Measurements from ENCODE around the gene C1GALT1. TPM values are rescaled to one million over a fixed set of nuclear protein-coding genes. Genes with fewer than 3 reads are reported as not detected.

Gene C1GALT1
- total RNA-seq, 4 donors from 2014 or later = 26.8 to 45.9 (median 29.4) TPM

GRCh38 chr7:7216279-7216678 is 33.9 kb downstream of the C1GALT1 start:
- TF ChIP-seq CTCF (IDR thresholded peaks at IDR 0.05) (no peak), POLR2A (IDR thresholded peaks at IDR 0.05) (no peak)
- no peak overlapping the region for H3K4me3 ChIP-seq (ENCODE audit: low read depth, poor library complexity, severe bottlenecking)
- WGBS, 2 donors = 88 to 95% methylated on average over 6 of the region's 6 CpGs
- intact Hi-C loops (cut with DNase I; ENCODE audit: low total_unique reads) = no loop called here
- no peak for DNase-seq (ENCODE audit: low spot score in 2 of 2)

GRCh38 chr7:7219216-7219615 is 36.9 kb downstream of the C1GALT1 start:
- no peak for DNase-seq (ENCODE audit: low spot score in 2 of 2)
- TF ChIP-seq POLR2A (IDR thresholded peaks at IDR 0.05) (no peak), CTCF (IDR thresholded peaks at IDR 0.05) (no peak)
- intact Hi-C loops (cut with DNase I; ENCODE audit: low total_unique reads) = no loop called here

GRCh38 chr7:7220821-7221220 is 38.5 kb downstream of the C1GALT1 start:
- intact Hi-C loops (cut with DNase I; ENCODE audit: low total_unique reads) = no loop called here
- TF ChIP-seq POLR2A (IDR thresholded peaks at IDR 0.05) (no peak), CTCF (IDR thresholded peaks at IDR 0.05) (no peak)
- WGBS, 2 donors = 68 to 87% methylated on average over 3 of the region's 3 CpGs
- no peak overlapping the region for H3K4me3 ChIP-seq (ENCODE audit: low read depth, poor library complexity, severe bottlenecking)
- no peak for DNase-seq (ENCODE audit: low spot score in 2 of 2)

More at GRCh38 chr7:7219216-7219615, 36.9 kb downstream of the C1GALT1 start:
- no peak overlapping the region for H3K4me3 ChIP-seq (ENCODE audit: low read depth, poor library complexity, severe bottlenecking)

GRCh38 chr7:7221599-7222038 is 39.3 kb downstream of the C1GALT1 start:
- no peak overlapping the region for H3K4me3 ChIP-seq (ENCODE audit: low read depth, poor library complexity, severe bottlenecking)
- intact Hi-C loops (cut with DNase I; ENCODE audit: low total_unique reads) = no loop called here
- no peak for TF ChIP-seq CTCF (IDR thresholded peaks at IDR 0.05)
- no peak for TF ChIP-seq POLR2A (IDR thresholded peaks at IDR 0.05)
- no peak for DNase-seq (ENCODE audit: low spot score in 2 of 2)
- 38 to 39% methylated on average over 2 of the region's 2 CpGs for WGBS, 2 donors

GRCh38 chr7:7223250-7223649 is 40.9 kb downstream of the C1GALT1 start:
- intact Hi-C loops (cut with DNase I; ENCODE audit: low total_unique reads) = no loop called here
- no peak overlapping the region for H3K4me3 ChIP-seq (ENCODE audit: low read depth, poor library complexity, severe bottlenecking)
- WGBS, 2 donors = 91 to 92% methylated on average over 2 of the region's 2 CpGs
- TF ChIP-seq POLR2A (IDR thresholded peaks at IDR 0.05) (no peak), CTCF (IDR thresholded peaks at IDR 0.05) (no peak)
- DNase-seq (ENCODE audit: low spot score in 2 of 2) = no peak

GRCh38 chr7:7226407-7226806 is 44.1 kb downstream of the C1GALT1 start:
- 97 to 98% methylated on average over 5 of the region's 5 CpGs for WGBS, 2 donors
- no peak for TF ChIP-seq CTCF (IDR thresholded peaks at IDR 0.05)
- TF ChIP-seq POLR2A (IDR thresholded peaks at IDR 0.05) = no peak
- H3K4me3 ChIP-seq (ENCODE audit: low read depth, poor library complexity, severe bottlenecking) = no peak overlapping the region
- no peak for DNase-seq (ENCODE audit: low spot score in 2 of 2)
- intact Hi-C loops (cut with DNase I; ENCODE audit: low total_unique reads) = no loop called here

All from lower leg skin (tissue), 4 donors.